DOHH2 (cell line): ENCODE results near the gene GFRA1.

Source experiments
- CTCF ChIP-seq: fragments of 200-600 bp; sonication (generic); IDR thresholded peaks from one replicate; pipeline ENCODE4 v1.5.1; 2014; ENCODE audit warnings: antibody characterized with exemption, mild to moderate bottlenecking, low read depth, low read length; ENCODE audit not compliant: poor library complexity, severe bottlenecking
- EZH2phosphoT487 ChIP-seq: fragments of 200-600 bp; sonication (generic); IDR thresholded peaks from 2 replicates; pipeline ENCODE4 v1.6.1; 2017; ENCODE audit warnings: borderline replicate concordance, mild to moderate bottlenecking, antibody characterized with exemption, low read length, moderate library complexity, mixed read lengths

- TF ChIP-seq CTCF (no peak), EZH2phosphoT487 (no peak)
Observed at GRCh38 chr10:116017405-116017804, 255.6 kb downstream of the GFRA1 start.
